ENCODE results near the gene CCDC3.

The CCDC3 gene

GRCh38 chr10:12919574-12919973, 81.9 kb downstream of the CCDC3 start:
- DNase-seq = no peak

- DNase-seq = no peak
Observed at GRCh38 chr10:12916587-12916986, 84.9 kb downstream of the CCDC3 start.

GRCh38 chr10:12915637-12916168, 85.8 kb downstream of the CCDC3 start:
- DNase-seq = no peak

- no peak for DNase-seq
Observed at GRCh38 chr10:12914111-12914510, 87.4 kb downstream of the CCDC3 start.

GRCh38 chr10:12911795-12912194, 89.7 kb downstream of the CCDC3 start:
- DNase-seq = no peak

- no peak for DNase-seq
Observed at GRCh38 chr10:12910835-12911234, 90.7 kb downstream of the CCDC3 start.

- no peak for DNase-seq
Observed at GRCh38 chr10:12909836-12910185, 91.7 kb downstream of the CCDC3 start.

GRCh38 chr10:12909182-12909835, 92.2 kb downstream of the CCDC3 start:
- no peak for DNase-seq

GRCh38 chr10:12908773-12909172, 92.7 kb downstream of the CCDC3 start:
- DNase-seq = no peak

- no peak for DNase-seq
Observed at GRCh38 chr10:12907656-12908055, 93.9 kb downstream of the CCDC3 start.

GRCh38 chr10:12906051-12906541, 95.4 kb downstream of the CCDC3 start:
- no peak for DNase-seq

GRCh38 chr10:12905067-12905466, 96.4 kb downstream of the CCDC3 start:
- no peak for DNase-seq

GRCh38 chr10:12902851-12903358, 98.6 kb downstream of the CCDC3 start:
- no peak for DNase-seq

- peak; percentile 82 for DNase-seq
Observed at GRCh38 chr10:12902135-12902572, 99.4 kb downstream of the CCDC3 start.

GRCh38 chr10:12899546-12899945, 102.0 kb downstream of the CCDC3 start:
- DNase-seq = no peak

- peak; percentile 35 for DNase-seq
Observed at GRCh38 chr10:12898271-12898670, 103.2 kb downstream of the CCDC3 start.

GRCh38 chr10:12897278-12897677, 104.2 kb downstream of the CCDC3 start:
- DNase-seq = no peak

GRCh38 chr10:12896251-12896650, 105.3 kb downstream of the CCDC3 start:
- no peak for DNase-seq

GRCh38 chr10:12892924-12893323, 108.6 kb downstream of the CCDC3 start:
- no peak for DNase-seq

GRCh38 chr10:12890958-12891357, 110.6 kb downstream of the CCDC3 start:
- DNase-seq = no peak

- DNase-seq = no peak
Observed at GRCh38 chr10:12888470-12888869, 113.0 kb downstream of the CCDC3 start.

- no peak for DNase-seq
Observed at GRCh38 chr10:12887780-12888179, 113.7 kb downstream of the CCDC3 start.

GRCh38 chr10:12884851-12885250, 116.7 kb downstream of the CCDC3 start:
- DNase-seq = no peak

- DNase-seq = no peak
Observed at GRCh38 chr10:12880423-12880822, 121.1 kb downstream of the CCDC3 start.

GRCh38 chr10:12877150-12877549, 124.4 kb downstream of the CCDC3 start:
- no peak for DNase-seq
